GM21447 (cell line): ENCODE measurements around the gene SCFD2.

Source experiments
- ATAC-seq: cut with Tn5 transposase; IDR thresholded peaks from one replicate; pipeline ENCODE4 v1.9.1; 2021; ENCODE audit not compliant: unreplicated experiment

The SCFD2 gene

GRCh38 chr4:53118676-53119075, 247.2 kb downstream of the SCFD2 start:
- ATAC-seq = no peak

GRCh38 chr4:53116954-53117353, 248.9 kb downstream of the SCFD2 start:
- ATAC-seq = no peak

GRCh38 chr4:53113431-53114225, 252.2 kb downstream of the SCFD2 start:
- ATAC-seq = no peak

GRCh38 chr4:53105313-53105712, 260.5 kb downstream of the SCFD2 start:
- ATAC-seq = no peak

- ATAC-seq = no peak
These were observed 262.4 kb downstream of the SCFD2 start for GRCh38 chr4:53103481-53103880.

GRCh38 chr4:53101191-53101581, 264.7 kb downstream of the SCFD2 start:
- no peak for ATAC-seq

- ATAC-seq = no peak
These were observed 265.2 kb downstream of the SCFD2 start for GRCh38 chr4:53100501-53101190.

- no peak for ATAC-seq
These were observed 267.2 kb downstream of the SCFD2 start for GRCh38 chr4:53098681-53099121.

- ATAC-seq = no peak
These were observed 271.8 kb downstream of the SCFD2 start for GRCh38 chr4:53094040-53094439.

- ATAC-seq = no peak
These were observed 275.7 kb downstream of the SCFD2 start for GRCh38 chr4:53089936-53090729.

- no peak for ATAC-seq
These were observed 277.7 kb downstream of the SCFD2 start for GRCh38 chr4:53088152-53088551.

GRCh38 chr4:53076374-53076958, 289.4 kb downstream of the SCFD2 start:
- no peak for ATAC-seq

- ATAC-seq = no peak
These were observed 290.6 kb downstream of the SCFD2 start for GRCh38 chr4:53075162-53075785.

GRCh38 chr4:53068755-53069330, 297.0 kb downstream of the SCFD2 start:
- no peak for ATAC-seq

GRCh38 chr4:53067125-53067802, 298.6 kb downstream of the SCFD2 start:
- no peak for ATAC-seq

GRCh38 chr4:53066155-53066554, 299.7 kb downstream of the SCFD2 start:
- ATAC-seq = no peak

GRCh38 chr4:53064609-53065008, 301.3 kb downstream of the SCFD2 start:
- no peak for ATAC-seq

GRCh38 chr4:53061091-53061850, 304.6 kb downstream of the SCFD2 start:
- no peak for ATAC-seq

- no peak for ATAC-seq
These were observed 305.6 kb downstream of the SCFD2 start for GRCh38 chr4:53060278-53060677.
